ENCODE results near the gene TMEM255B. TPM values are rescaled to one million over a fixed set of nuclear protein-coding genes. Genes with fewer than 3 reads are reported as not detected.

The TMEM255B gene
- total RNA-seq, 2 experiments from 2014 or later = 1.7 to 1.8 TPM

DNA sequence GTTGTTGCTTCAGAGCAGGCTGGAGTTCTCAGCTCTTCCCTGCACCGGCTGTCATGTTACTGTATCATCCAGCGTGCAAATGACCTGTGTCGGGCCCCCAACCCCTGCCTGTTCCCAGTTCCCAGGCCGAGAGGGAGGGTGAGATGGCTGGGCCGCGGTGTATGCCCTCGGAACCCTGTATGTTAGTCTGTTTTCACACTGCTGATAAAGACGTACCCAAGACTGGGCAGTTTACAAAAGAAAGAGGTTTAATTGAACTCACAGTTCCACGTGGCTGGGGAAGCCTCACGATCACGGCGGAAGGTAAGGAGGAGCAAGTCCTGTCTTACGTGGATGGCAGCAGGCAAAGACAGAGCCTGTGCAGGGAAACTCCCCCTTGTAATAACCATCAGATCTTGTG lies 10.9 kb downstream of the TMEM255B start:
- Mint-ChIP-seq H3K4me1 (ENCODE audit: low read depth) (peaks cover 11% of the 10 kb centered on the region), H3K4me3 (no peak overlapping the region), H3K36me3 (ENCODE audit: low read depth) (no peaks in the 10 kb centered on the region), H3K27ac (no peak overlapping the region), H3K27me3 (peaks cover 2% of the 10 kb centered on the region), H3K9me3 (peaks cover 11% of the 10 kb centered on the region)
- DNase-seq = no peak
- ATAC-seq = no peak
- TF ChIP-seq, protein P1, sequence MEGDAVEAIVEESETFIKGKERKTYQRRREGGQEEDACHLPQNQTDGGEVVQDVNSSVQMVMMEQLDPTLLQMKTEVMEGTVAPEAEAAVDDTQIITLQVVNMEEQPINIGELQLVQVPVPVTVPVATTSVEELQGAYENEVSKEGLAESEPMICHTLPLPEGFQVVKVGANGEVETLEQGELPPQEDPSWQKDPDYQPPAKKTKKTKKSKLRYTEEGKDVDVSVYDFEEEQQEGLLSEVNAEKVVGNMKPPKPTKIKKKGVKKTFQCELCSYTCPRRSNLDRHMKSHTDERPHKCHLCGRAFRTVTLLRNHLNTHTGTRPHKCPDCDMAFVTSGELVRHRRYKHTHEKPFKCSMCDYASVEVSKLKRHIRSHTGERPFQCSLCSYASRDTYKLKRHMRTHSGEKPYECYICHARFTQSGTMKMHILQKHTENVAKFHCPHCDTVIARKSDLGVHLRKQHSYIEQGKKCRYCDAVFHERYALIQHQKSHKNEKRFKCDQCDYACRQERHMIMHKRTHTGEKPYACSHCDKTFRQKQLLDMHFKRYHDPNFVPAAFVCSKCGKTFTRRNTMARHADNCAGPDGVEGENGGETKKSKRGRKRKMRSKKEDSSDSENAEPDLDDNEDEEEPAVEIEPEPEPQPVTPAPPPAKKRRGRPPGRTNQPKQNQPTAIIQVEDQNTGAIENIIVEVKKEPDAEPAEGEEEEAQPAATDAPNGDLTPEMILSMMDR (IDR thresholded peaks at IDR 0.05) = no peak
- ChIA-PET POLR2A (no interaction called here), CTCF (no interaction called here)
- intact Hi-C loops (cut with micrococcal nuclease) = no loop called here

DNA sequence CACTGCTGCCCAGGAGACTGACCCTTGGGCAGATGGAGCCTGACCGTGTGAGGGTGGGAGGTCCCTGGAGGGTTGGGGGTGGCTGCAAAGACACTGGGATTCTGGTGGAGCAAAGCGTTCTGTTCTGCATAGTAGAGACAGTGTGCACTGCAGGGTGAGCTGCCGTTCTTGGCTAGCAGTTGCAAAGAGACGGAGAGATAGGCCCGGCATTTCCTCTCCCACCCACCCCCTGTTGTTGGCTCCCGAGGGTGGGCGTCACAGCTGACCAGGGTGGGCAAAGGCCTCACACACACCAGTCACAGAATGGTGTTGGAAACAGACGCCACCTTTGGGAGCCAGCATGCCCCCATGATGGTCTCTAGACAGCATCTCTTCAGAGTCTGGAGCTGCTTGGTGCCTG lies 11.4 kb downstream of the TMEM255B start:
- TF ChIP-seq, protein P1 (IDR thresholded peaks at IDR 0.05) = no peak
- peaks cover 11% of the 10 kb centered on the region for H3K9me3 Mint-ChIP-seq
- no peak for ATAC-seq
- DNase-seq = no peak
- no peak overlapping the region for H3K27ac Mint-ChIP-seq
- H3K4me1 Mint-ChIP-seq (ENCODE audit: low read depth) = peaks cover 11% of the 10 kb centered on the region
- H3K36me3 Mint-ChIP-seq (ENCODE audit: low read depth) = no peaks in the 10 kb centered on the region
- ChIA-PET CTCF (no interaction called here), POLR2A (no interaction called here)
- no peak overlapping the region for H3K4me3 Mint-ChIP-seq
- H3K27me3 Mint-ChIP-seq = peaks cover 2% of the 10 kb centered on the region
- intact Hi-C loops (cut with micrococcal nuclease) = no loop called here

DNA sequence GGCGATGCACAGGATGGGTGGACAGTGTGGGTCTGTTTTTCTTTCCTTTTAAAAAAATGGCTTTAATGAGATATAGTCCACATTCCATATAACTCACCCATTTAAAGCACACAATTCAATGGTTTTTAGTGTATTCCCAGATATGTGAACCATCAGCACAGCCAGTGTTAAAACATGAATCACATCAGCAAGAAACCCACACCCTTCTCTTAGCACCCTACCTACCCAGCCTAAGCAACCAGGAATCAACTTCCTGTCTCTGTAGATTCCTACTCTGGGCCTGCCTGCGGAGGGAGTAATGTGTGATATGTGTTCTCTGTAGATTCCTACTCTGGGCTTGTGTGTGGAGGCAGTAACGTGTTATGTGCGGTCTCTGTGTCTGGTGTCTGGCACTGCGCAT lies 11.9 kb downstream of the TMEM255B start:
- TF ChIP-seq, protein P1 (IDR thresholded peaks at IDR 0.05) = no peak
- DNase-seq = no peak
- peaks cover 11% of the 10 kb centered on the region for H3K9me3 Mint-ChIP-seq
- intact Hi-C loops (cut with micrococcal nuclease) = no loop called here
- ChIA-PET CTCF (no interaction called here), POLR2A (no interaction called here)
- peaks cover 11% of the 10 kb centered on the region for H3K4me1 Mint-ChIP-seq (ENCODE audit: low read depth)
- no peak overlapping the region for H3K27ac Mint-ChIP-seq
- no peak overlapping the region for H3K4me3 Mint-ChIP-seq
- no peaks in the 10 kb centered on the region for H3K36me3 Mint-ChIP-seq (ENCODE audit: low read depth)
- H3K27me3 Mint-ChIP-seq = no peaks in the 10 kb centered on the region
- ATAC-seq = no peak

DNA sequence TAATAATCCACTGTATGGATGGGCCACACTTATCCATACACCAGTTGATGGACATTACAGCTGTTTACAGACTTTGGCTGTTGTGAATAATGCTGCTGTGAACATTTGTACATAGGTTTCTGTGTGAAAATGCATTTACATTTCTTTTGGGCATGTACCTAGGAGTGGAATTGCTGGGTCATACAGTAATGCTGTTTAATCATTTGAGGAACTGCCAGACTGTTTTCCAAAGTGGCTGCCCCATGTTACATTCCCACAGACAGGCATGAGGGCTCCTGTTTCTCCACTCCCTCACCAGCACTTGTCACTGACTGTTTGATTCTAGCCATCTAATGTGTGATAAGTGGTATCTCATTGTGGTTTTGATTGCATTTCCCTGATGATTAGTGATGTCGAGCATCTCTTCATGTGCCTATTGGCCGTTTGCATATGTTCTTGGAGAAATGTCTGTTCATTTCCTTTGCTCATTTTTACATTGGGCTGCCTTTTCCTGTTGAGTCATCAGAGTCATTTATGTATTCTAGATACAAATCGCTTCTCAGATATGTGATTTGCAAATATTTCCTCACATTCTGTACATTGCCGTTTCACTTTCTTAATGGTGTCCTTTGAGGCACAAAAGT lies 12.8 kb downstream of the TMEM255B start:
- CTCF ChIA-PET = no interaction called here
- H3K27me3 Mint-ChIP-seq = no peaks in the 10 kb centered on the region
- H3K9me3 Mint-ChIP-seq = peaks cover 11% of the 10 kb centered on the region
- H3K4me3 Mint-ChIP-seq = no peak overlapping the region
- DNase-seq (no peak), ATAC-seq (peak; percentile 77)
- H3K36me3 Mint-ChIP-seq (ENCODE audit: low read depth) = no peaks in the 10 kb centered on the region
- TF ChIP-seq, protein P1 (IDR thresholded peaks at IDR 0.05) = no peak
- POLR2A ChIA-PET = no interaction called here
- no peak overlapping the region for H3K27ac Mint-ChIP-seq
- peaks cover 11% of the 10 kb centered on the region for H3K4me1 Mint-ChIP-seq (ENCODE audit: low read depth)
- intact Hi-C loops (cut with micrococcal nuclease) = no loop called here

DNA sequence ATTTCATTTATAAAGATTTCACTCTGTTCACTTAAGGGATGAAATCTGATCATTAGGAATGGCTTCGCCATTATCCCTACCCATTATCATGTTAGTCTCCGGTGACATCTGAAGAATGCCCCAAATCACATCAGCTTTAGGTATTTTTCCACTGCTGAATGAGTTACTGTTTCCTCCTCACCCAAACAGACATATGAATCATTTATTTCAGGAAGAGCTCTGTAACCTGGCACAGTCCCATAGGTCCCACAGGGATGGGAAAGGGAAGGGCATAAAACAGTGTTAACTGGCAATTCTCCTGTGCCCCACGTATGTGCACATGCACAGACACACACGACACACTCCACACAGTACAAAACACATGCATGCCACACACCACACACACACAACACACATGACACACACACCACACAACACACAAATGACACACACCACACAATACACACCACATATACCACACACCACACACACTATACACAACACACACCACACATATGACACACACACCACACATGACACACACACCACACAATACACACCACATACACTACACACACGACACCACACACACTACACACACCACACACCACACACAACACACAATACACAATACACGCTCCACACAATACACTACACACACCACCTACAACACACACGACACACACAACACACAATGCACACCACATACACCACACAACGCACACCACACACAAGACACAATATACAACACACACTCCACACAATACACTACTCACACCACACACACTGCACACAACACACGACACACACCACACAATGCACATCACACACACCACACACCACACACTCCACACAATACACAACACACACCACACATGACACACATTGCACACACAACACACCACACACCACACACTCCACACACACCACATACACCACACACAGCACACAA lies 15.4 kb downstream of the TMEM255B start:
- peaks cover 14% of the 10 kb centered on the region for H3K27me3 Mint-ChIP-seq
- CTCF ChIA-PET = interaction anchor here (1.0 kb wide), 1 partner anchor 50 kb away, joined by 3 read pairs; no protein-coding TSS in a partner anchor
- peaks cover 11% of the 10 kb centered on the region for H3K4me1 Mint-ChIP-seq (ENCODE audit: low read depth)
- H3K4me3 Mint-ChIP-seq = no peak overlapping the region
- TF ChIP-seq, protein P1 (IDR thresholded peaks at IDR 0.05) = no peak
- H3K9me3 Mint-ChIP-seq = peaks cover 11% of the 10 kb centered on the region
- no peaks in the 10 kb centered on the region for H3K36me3 Mint-ChIP-seq (ENCODE audit: low read depth)
- POLR2A ChIA-PET = no interaction called here
- DNase-seq = no peak
- intact Hi-C loops (cut with micrococcal nuclease) = no loop called here
- ATAC-seq = no peak
- H3K27ac Mint-ChIP-seq = no peak overlapping the region
